Measurements from ENCODE around the gene SLC2A8.

- no peak for TF ChIP-seq POLR2A (IDR thresholded peaks at IDR 0.05; ENCODE audit: low read depth, low read length)
- no peak for TF ChIP-seq POLR2AphosphoS5 (IDR thresholded peaks at IDR 0.05; ENCODE audit: low read depth, low read length)
Observed at GRCh38 chr9:127422133-127422782, 25.3 kb downstream of the SLC2A8 start.

Data from GM12892 (cell line).